H9 (cell line): Measurements from ENCODE around the gene AMPD2. TPM values are rescaled to one million over a fixed set of nuclear protein-coding genes. Genes with fewer than 3 reads are reported as not detected.

Source experiments
- DNase-seq: peaks from one replicate; pipeline ENCODE4 v3.0.0-alpha.2; 2017
- H2AFZ ChIP-seq: one replicate; pipeline ENCODE4 v1.6.1; 2013; ENCODE audit warnings: mild to moderate bottlenecking, low read length, control low read depth, moderate library complexity
- H2AK5ac ChIP-seq: 2 replicates; pipeline ENCODE4 v1.6.1; 2013; ENCODE audit warnings: low read length, control low read depth, mixed read lengths; ENCODE audit not compliant: insufficient read length
- H2BK120ac ChIP-seq: one replicate; pipeline ENCODE4 v1.6.1; 2013; ENCODE audit warnings: low read depth, mild to moderate bottlenecking, low read length, control low read depth, inconsistent platforms; ENCODE audit not compliant: poor library complexity, severe bottlenecking
- H2BK12ac ChIP-seq: 2 replicates; pipeline ENCODE4 v1.6.1; 2013; ENCODE audit warnings: low read length, control low read depth, mixed read lengths, low read depth; ENCODE audit not compliant: insufficient read length
- H2BK15ac ChIP-seq: 2 replicates; pipeline ENCODE4 v1.6.1; 2013; ENCODE audit warnings: low read depth, low read length, control low read depth
- H2BK20ac ChIP-seq: one replicate; pipeline ENCODE4 v1.6.1; 2013; ENCODE audit warnings: low read depth, mild to moderate bottlenecking, low read length, control low read depth, inconsistent platforms; ENCODE audit not compliant: poor library complexity, severe bottlenecking
- H2BK5ac ChIP-seq: 2 replicates; pipeline ENCODE4 v1.6.1; 2013; ENCODE audit warnings: low read length, control low read depth, mixed read lengths; ENCODE audit not compliant: insufficient read length
- H3K14ac ChIP-seq: 2 replicates; pipeline ENCODE4 v1.6.1; 2013; ENCODE audit warnings: low read length, control low read depth; ENCODE audit not compliant: insufficient read depth
- H3K18ac ChIP-seq: 2 replicates; pipeline ENCODE4 v1.6.1; 2013; ENCODE audit warnings: low read depth, mild to moderate bottlenecking, mixed read lengths, low read length, control low read depth; ENCODE audit not compliant: insufficient read length
- H3K23ac ChIP-seq: 2 replicates; pipeline ENCODE4 v1.6.1; 2013; ENCODE audit warnings: low read length, control low read depth, mixed read lengths, low read depth; ENCODE audit not compliant: insufficient read length
- H3K23me2 ChIP-seq: 2 replicates; pipeline ENCODE4 v1.6.1; 2013; ENCODE audit warnings: low read depth, mild to moderate bottlenecking, mixed read lengths, low read length, control low read depth; ENCODE audit not compliant: insufficient read length, poor library complexity, severe bottlenecking
- H3K27ac ChIP-seq: 2 replicates; pipeline ENCODE4 v1.5.1; 2013; ENCODE audit warnings: low read length, control low read depth, mixed read lengths, low read depth; ENCODE audit not compliant: insufficient read length
- H3K27me3 ChIP-seq: 2 replicates; pipeline ENCODE4 v1.6.1; 2013; ENCODE audit warnings: low read length, control low read depth, inconsistent platforms; ENCODE audit not compliant: insufficient read depth
- H3K4ac ChIP-seq: 2 replicates; pipeline ENCODE4 v1.6.1; 2013; ENCODE audit warnings: low read depth, mild to moderate bottlenecking, control low read depth, inconsistent platforms, low read length, moderate library complexity
- H3K4me1 ChIP-seq: 2 replicates; pipeline ENCODE4 v1.6.1; 2013; ENCODE audit warnings: low read length, control low read depth, inconsistent platforms; ENCODE audit not compliant: insufficient read depth
- H3K4me2 ChIP-seq: 2 replicates; pipeline ENCODE4 v1.6.1; 2013; ENCODE audit warnings: low read length, control low read depth, mixed read lengths; ENCODE audit not compliant: insufficient read length, insufficient read depth
- H3K56ac ChIP-seq: 2 replicates; pipeline ENCODE4 v1.6.1; 2013; ENCODE audit warnings: low read depth, mild to moderate bottlenecking, mixed read lengths, low read length, control low read depth; ENCODE audit not compliant: insufficient read length
- H3K79me1 ChIP-seq: 2 replicates; pipeline ENCODE4 v1.6.1; 2013; ENCODE audit warnings: low read depth, mild to moderate bottlenecking, moderate library complexity, low read length, control low read depth, inconsistent platforms; ENCODE audit not compliant: insufficient read depth, poor library complexity, severe bottlenecking
- H3K79me2 ChIP-seq: 2 replicates; pipeline ENCODE4 v1.6.1; 2013; ENCODE audit warnings: low read length, control low read depth, inconsistent platforms; ENCODE audit not compliant: insufficient read depth
- H3K9ac ChIP-seq: 2 replicates; pipeline ENCODE4 v1.6.1; 2013; ENCODE audit warnings: low read length, control low read depth, mixed read lengths; ENCODE audit not compliant: insufficient read length; ENCODE audit errors: extremely low read depth
- H3K9me3 ChIP-seq: one replicate; pipeline ENCODE4 v1.6.1; 2013; ENCODE audit warnings: low read depth, low read length, inconsistent platforms; ENCODE audit not compliant: control insufficient read depth
- H3T11ph ChIP-seq: one replicate; pipeline ENCODE4 v1.6.1; 2013; ENCODE audit warnings: mild to moderate bottlenecking, low read length, control low read depth, inconsistent platforms
- H4K20me1 ChIP-seq: one replicate; pipeline ENCODE4 v1.6.1; 2013; ENCODE audit not compliant: control insufficient read depth, insufficient read length, insufficient read depth
- H4K5ac ChIP-seq: 2 replicates; pipeline ENCODE4 v1.6.1; 2013; ENCODE audit warnings: low read depth, mild to moderate bottlenecking, mixed read lengths, low read length, control low read depth; ENCODE audit not compliant: insufficient read length
- H4K8ac ChIP-seq: replicated peaks from 2 replicates; pipeline ENCODE4 v1.6.1; 2013; ENCODE audit warnings: low read length, control low read depth, mixed read lengths, low read depth; ENCODE audit not compliant: insufficient read length
- H4K91ac ChIP-seq: 2 replicates; pipeline ENCODE4 v1.6.1; 2013; ENCODE audit warnings: low read depth, mild to moderate bottlenecking, moderate library complexity, mixed read lengths, low read length, control low read depth; ENCODE audit not compliant: insufficient read length
- H3K27ac Mint-ChIP-seq, 3 experiments: 2 replicates in 2 of 3; 3 replicates in 1 of 3; pipeline ENCODE4 v1.8.0; 2020 to 2021; ENCODE audit warnings: mixed read lengths in 3 of 3, mild to moderate bottlenecking in 1 of 3, moderate library complexity in 1 of 3
- H3K27me3 Mint-ChIP-seq: 2 replicates; pipeline ENCODE4 v1.8.0; 2021; ENCODE audit warnings: low read depth, mild to moderate bottlenecking, moderate library complexity, mixed read lengths
- H3K36me3 Mint-ChIP-seq, 3 experiments: 2 replicates in 2 of 3; 3 replicates in 1 of 3; pipeline ENCODE4 v1.8.0; 2020 to 2021; ENCODE audit warnings: low read depth in 3 of 3, mixed read lengths in 3 of 3; ENCODE audit not compliant: insufficient read depth in 1 of 3
- H3K4me1 Mint-ChIP-seq, 2 experiments: 2 replicates each; pipeline ENCODE4 v1.8.0; 2020; ENCODE audit warnings: mixed read lengths in 2 of 2
- H3K4me3 Mint-ChIP-seq, 2 experiments: 2 replicates in 1 of 2; 3 replicates in 1 of 2; pipeline ENCODE4 v1.8.0; 2020 to 2021; ENCODE audit warnings: mild to moderate bottlenecking in 2 of 2, mixed read lengths in 2 of 2, moderate library complexity in 1 of 2
- H3K9me3 Mint-ChIP-seq, 2 experiments: 2 replicates in 1 of 2; 3 replicates in 1 of 2; pipeline ENCODE4 v1.8.0; 2020; ENCODE audit warnings: mild to moderate bottlenecking in 2 of 2, mixed read lengths in 2 of 2, moderate library complexity in 1 of 2
- WGBS: extraction: QIAGEN DNeasy Blood & Tissue Kit; methylation state at CpG from one replicate; pipeline ENCODE4 v1.1.7; 2013; ENCODE audit warnings: missing lambda C conversion rate, low lambda C conversion rate, mixed read lengths; ENCODE audit not compliant: insufficient read length; ENCODE audit errors: extremely low coverage; 5-methylcytosine and 5-hydroxymethylcytosine counted together
- total RNA-seq: library from RNA; stranded (reverse); gene quantifications from 2 replicates; pipeline ENCODE4 v1.2.1, GENCODE V29; 2021
- TF ChIP-seq, protein P1 (sequence below): fragments of 200-600 bp; sonication (generic); conservative IDR thresholded peaks from 3 replicates; pipeline ENCODE4 v1.8.0; 2021; ENCODE audit warnings: antibody characterized with exemption, mild to moderate bottlenecking

AMPD2 gene
- total RNA-seq, 1 experiment from 2014 or later: 65.1 TPM

DNA sequence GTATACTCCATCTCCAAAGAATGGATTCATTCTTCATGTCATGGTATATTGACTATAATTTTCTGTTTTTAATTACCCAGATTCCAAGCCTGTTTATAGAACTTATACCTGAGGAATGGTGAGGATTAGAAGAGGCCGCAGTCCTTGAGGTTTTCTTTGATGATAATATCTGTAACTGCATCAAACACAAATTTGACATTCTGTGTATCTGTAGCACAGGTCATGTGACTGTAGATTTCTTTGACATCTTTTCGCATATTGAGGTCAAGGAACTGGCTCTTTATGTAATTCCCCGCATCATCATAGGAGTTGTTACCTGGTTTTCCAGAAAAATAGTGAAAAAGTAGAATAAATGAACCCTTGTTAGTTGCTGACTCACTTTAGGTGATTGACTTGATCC lies 16.4 kb upstream of the AMPD2 start:
- Histone ChIP-seq H4K20me1 (no peaks in the 10 kb centered on the region), H3K14ac (no peak overlapping the region), H3K56ac (no peak overlapping the region), H4K8ac (no peak overlapping the region), H3K9me3 (no peaks in the 10 kb centered on the region), H2BK120ac (no peak overlapping the region), H3K23me2 (no peaks in the 10 kb centered on the region), H3K23ac (no peak overlapping the region), H2AFZ (no peak overlapping the region), H3K79me1 (no peaks in the 10 kb centered on the region), H3T11ph (no peak overlapping the region), H2BK5ac (no peak overlapping the region), H3K27ac (no peak overlapping the region), H3K4ac (no peak overlapping the region), H3K4me2 (no peak overlapping the region), H3K9ac (no peak overlapping the region), H3K27me3 (no peaks in the 10 kb centered on the region), H2BK15ac (no peak overlapping the region), H4K5ac (no peak overlapping the region), H3K18ac (no peak overlapping the region), H2BK12ac (no peak overlapping the region), H2BK20ac (no peak overlapping the region), H2AK5ac (no peak overlapping the region), H3K4me1 (peaks cover under 1% of the 10 kb centered on the region; the same call in 1 of the 2 replicates), H4K91ac (no peak overlapping the region), H3K79me2 (no peaks in the 10 kb centered on the region)
- peaks cover 3 to 9% of the 10 kb centered on the region in 2 experiments for H3K4me1 Mint-ChIP-seq
- H3K9me3 Mint-ChIP-seq: no peaks in the 10 kb centered on the region
- H3K4me3 Mint-ChIP-seq: no peak overlapping the region
- DNase-seq: no peak
- TF ChIP-seq, protein P1, sequence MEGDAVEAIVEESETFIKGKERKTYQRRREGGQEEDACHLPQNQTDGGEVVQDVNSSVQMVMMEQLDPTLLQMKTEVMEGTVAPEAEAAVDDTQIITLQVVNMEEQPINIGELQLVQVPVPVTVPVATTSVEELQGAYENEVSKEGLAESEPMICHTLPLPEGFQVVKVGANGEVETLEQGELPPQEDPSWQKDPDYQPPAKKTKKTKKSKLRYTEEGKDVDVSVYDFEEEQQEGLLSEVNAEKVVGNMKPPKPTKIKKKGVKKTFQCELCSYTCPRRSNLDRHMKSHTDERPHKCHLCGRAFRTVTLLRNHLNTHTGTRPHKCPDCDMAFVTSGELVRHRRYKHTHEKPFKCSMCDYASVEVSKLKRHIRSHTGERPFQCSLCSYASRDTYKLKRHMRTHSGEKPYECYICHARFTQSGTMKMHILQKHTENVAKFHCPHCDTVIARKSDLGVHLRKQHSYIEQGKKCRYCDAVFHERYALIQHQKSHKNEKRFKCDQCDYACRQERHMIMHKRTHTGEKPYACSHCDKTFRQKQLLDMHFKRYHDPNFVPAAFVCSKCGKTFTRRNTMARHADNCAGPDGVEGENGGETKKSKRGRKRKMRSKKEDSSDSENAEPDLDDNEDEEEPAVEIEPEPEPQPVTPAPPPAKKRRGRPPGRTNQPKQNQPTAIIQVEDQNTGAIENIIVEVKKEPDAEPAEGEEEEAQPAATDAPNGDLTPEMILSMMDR: no peak
- no CpG with 5 or more reads among the region's 3 CpGs for WGBS
- peaks cover 0 to 2% (median 0%) of the 10 kb centered on the region in 3 experiments; a peak in 3 of 7 replicates for H3K36me3 Mint-ChIP-seq
- H3K27me3 Mint-ChIP-seq: no peaks in the 10 kb centered on the region
- no peak overlapping the region for H3K27ac Mint-ChIP-seq
